Sigmoid colon (tissue), 3 donors: ENCODE results near the gene MRPS5.

Experiments
- POLR2A ChIP-seq, 2 donors: fragments of 450-650 bp; IDR thresholded peaks; one replicate each; pipeline ENCODE4 v1.6.1; 2016; ENCODE audit warnings: antibody characterized with exemption in 2 of 2, mild to moderate bottlenecking in 2 of 2, moderate library complexity in 2 of 2
- TF ChIP-seq, protein P1 (sequence below), 4 experiments: fragments of 450-650 bp in 3 of 4; fragments of 200-600 bp in 1 of 4; IDR thresholded peaks; one replicate each; pipeline ENCODE4 v1.5.1; 2016 to 2019; ENCODE audit warnings: antibody characterized with exemption in 4 of 4, mild to moderate bottlenecking in 3 of 4, moderate library complexity in 2 of 4

GRCh38 chr2:95049961-95050360 is 71.6 kb downstream of the MRPS5 start:
- TF ChIP-seq, protein P1, sequence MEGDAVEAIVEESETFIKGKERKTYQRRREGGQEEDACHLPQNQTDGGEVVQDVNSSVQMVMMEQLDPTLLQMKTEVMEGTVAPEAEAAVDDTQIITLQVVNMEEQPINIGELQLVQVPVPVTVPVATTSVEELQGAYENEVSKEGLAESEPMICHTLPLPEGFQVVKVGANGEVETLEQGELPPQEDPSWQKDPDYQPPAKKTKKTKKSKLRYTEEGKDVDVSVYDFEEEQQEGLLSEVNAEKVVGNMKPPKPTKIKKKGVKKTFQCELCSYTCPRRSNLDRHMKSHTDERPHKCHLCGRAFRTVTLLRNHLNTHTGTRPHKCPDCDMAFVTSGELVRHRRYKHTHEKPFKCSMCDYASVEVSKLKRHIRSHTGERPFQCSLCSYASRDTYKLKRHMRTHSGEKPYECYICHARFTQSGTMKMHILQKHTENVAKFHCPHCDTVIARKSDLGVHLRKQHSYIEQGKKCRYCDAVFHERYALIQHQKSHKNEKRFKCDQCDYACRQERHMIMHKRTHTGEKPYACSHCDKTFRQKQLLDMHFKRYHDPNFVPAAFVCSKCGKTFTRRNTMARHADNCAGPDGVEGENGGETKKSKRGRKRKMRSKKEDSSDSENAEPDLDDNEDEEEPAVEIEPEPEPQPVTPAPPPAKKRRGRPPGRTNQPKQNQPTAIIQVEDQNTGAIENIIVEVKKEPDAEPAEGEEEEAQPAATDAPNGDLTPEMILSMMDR (IDR thresholded peaks at IDR 0.05) = no peak
- no peak for TF ChIP-seq POLR2A (IDR thresholded peaks at IDR 0.05)
